ENCODE results near the gene WBP2. TPM values are rescaled to one million over a fixed set of nuclear protein-coding genes. Genes with fewer than 3 reads are reported as not detected.

Gene WBP2
- total RNA-seq, 2 experiments from 2014 or later: 98.5 to 114 TPM

GRCh38 chr17:75892556-75893224 lies 37.6 kb upstream of the WBP2 start:
- H3K4me3 Mint-ChIP-seq: no peak overlapping the region
- ChIA-PET POLR2A (interaction anchor here (0.8 kb wide), 1 partner anchor 14 kb away, joined by 3 read pairs; the partner anchor contains the start of gene TRIM47), CTCF (interaction anchor here (0.6 to 1.6 kb wide), 2 partner anchors 10 to 15 kb away, joined by 3 to 7 read pairs; partner anchors contain the start of gene TRIM47)
- Histone ChIP-seq H3K4me1 (ENCODE audit: insufficient read depth, low read length) (peaks cover 33% of the 10 kb centered on the region), H3K4me3 (ENCODE audit: low read length) (no peak overlapping the region), H3K9me3 (ENCODE audit: control insufficient read depth in 1 of 2, insufficient read depth in 1 of 2, low read length in 2 of 2) (no peaks in the 10 kb centered on the region), H3K27ac (ENCODE audit: low read depth in 1 of 2, low read length in 2 of 2) (no peak overlapping the region), H3K27me3 (ENCODE audit: control insufficient read depth in 1 of 2, insufficient read depth in 2 of 2, low read length in 2 of 2) (no peaks in the 10 kb centered on the region), H3K36me3 (ENCODE audit: insufficient read depth, low read length) (peaks cover 24% of the 10 kb centered on the region)
- intact Hi-C loops (cut with DNase I, micrococcal nuclease): no loop called here
- H3K9me3 Mint-ChIP-seq: no peaks in the 10 kb centered on the region
- ATAC-seq (ENCODE audit: poor library complexity) (no peak), DNase-seq (no peak)
- TF ChIP-seq, protein P1, sequence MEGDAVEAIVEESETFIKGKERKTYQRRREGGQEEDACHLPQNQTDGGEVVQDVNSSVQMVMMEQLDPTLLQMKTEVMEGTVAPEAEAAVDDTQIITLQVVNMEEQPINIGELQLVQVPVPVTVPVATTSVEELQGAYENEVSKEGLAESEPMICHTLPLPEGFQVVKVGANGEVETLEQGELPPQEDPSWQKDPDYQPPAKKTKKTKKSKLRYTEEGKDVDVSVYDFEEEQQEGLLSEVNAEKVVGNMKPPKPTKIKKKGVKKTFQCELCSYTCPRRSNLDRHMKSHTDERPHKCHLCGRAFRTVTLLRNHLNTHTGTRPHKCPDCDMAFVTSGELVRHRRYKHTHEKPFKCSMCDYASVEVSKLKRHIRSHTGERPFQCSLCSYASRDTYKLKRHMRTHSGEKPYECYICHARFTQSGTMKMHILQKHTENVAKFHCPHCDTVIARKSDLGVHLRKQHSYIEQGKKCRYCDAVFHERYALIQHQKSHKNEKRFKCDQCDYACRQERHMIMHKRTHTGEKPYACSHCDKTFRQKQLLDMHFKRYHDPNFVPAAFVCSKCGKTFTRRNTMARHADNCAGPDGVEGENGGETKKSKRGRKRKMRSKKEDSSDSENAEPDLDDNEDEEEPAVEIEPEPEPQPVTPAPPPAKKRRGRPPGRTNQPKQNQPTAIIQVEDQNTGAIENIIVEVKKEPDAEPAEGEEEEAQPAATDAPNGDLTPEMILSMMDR (IDR thresholded peaks at IDR 0.05): no peak
- no peak overlapping the region for H3K27ac Mint-ChIP-seq
- peaks cover 24% of the 10 kb centered on the region for H3K4me1 Mint-ChIP-seq (ENCODE audit: low read depth)
- H3K27me3 Mint-ChIP-seq: no peaks in the 10 kb centered on the region
- H3K36me3 Mint-ChIP-seq (ENCODE audit: low read depth): peaks cover 18% of the 10 kb centered on the region

DNA sequence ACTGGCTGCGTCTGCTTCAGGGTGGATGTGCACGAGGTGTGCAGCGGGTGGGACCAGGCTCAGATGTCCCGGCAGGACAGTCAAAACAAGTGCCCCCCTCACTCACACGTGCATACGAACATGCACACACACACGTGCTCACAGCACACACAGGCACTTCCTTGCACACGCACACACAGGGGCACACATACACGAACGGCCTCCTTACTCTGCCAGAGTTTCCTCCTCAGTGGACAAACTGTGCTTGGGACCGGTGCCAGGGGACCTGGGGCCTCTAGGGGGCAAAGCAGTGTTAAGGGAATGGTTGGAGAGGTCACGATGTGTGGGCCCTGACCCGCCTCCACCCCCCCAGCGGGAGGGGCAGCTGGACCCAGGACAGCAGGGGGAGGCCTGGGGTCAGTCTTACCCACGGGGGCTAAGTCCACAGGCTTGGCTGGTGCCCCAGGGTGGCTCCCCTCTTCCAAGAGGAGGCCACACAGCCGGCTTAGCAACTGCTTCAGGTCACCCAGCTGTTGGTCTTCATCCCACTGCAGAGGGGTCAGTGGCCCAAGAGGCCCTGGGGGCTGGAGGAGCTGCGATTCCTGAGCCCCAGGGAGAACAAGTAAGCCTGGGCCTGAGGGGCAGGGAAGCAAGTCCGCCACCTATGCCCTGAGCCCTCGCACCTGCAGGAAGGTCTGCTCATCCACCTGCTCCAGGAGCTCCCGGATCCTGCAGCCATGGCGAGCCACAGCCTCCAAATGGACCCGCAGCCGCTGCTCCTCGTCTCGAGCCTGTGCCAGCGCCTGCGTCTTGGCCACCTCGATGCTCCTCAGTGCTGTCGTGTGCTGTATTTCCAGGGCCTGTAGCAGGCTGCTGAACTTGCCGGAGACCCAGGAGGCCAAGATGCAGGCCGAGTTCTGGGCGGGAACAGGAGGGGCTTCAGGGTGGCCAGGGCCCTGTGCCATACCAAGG lies 36.7 kb upstream of the WBP2 start:
- TF ChIP-seq, protein P1 (IDR thresholded peaks at IDR 0.05): no peak

GRCh38 chr17:75891022-75891604 lies 36.0 kb upstream of the WBP2 start:
- Histone ChIP-seq H3K4me3 (ENCODE audit: low read length) (no peak overlapping the region), H3K27ac (ENCODE audit: low read depth in 1 of 2, low read length in 2 of 2) (no peak overlapping the region), H3K4me1 (ENCODE audit: insufficient read depth, low read length) (peaks cover 26% of the 10 kb centered on the region), H3K36me3 (ENCODE audit: insufficient read depth, low read length) (peaks cover 21% of the 10 kb centered on the region), H3K27me3 (ENCODE audit: control insufficient read depth in 1 of 2, insufficient read depth in 2 of 2, low read length in 2 of 2) (no peaks in the 10 kb centered on the region), H3K9me3 (ENCODE audit: control insufficient read depth in 1 of 2, insufficient read depth in 1 of 2, low read length in 2 of 2) (no peaks in the 10 kb centered on the region)
- DNase-seq (no peak), ATAC-seq (ENCODE audit: poor library complexity) (no peak)
- Mint-ChIP-seq H3K27ac (no peak overlapping the region), H3K36me3 (ENCODE audit: low read depth) (peaks cover 15% of the 10 kb centered on the region), H3K9me3 (no peaks in the 10 kb centered on the region), H3K27me3 (no peaks in the 10 kb centered on the region), H3K4me1 (ENCODE audit: low read depth) (peaks cover 20% of the 10 kb centered on the region), H3K4me3 (no peak overlapping the region)
- ChIA-PET CTCF (no interaction called here), POLR2A (no interaction called here)
- intact Hi-C loops (cut with DNase I, micrococcal nuclease): no loop called here
- TF ChIP-seq, protein P1 (IDR thresholded peaks at IDR 0.05): no peak

More for the DNA sequence above, 36.7 kb upstream of the WBP2 start:
- ATAC-seq (ENCODE audit: poor library complexity): no peak
- H3K4me1 ChIP-seq (ENCODE audit: insufficient read depth, low read length): peaks cover 26% of the 10 kb centered on the region
- ChIA-PET CTCF (interaction anchor here (0.6 kb wide), 1 partner anchor 9 kb away, joined by 3 read pairs; no protein-coding TSS in a partner anchor), POLR2A (interaction anchor here (0.8 kb wide), 1 partner anchor 14 kb away, joined by 3 read pairs; the partner anchor contains the start of gene TRIM47)
- H3K4me1 Mint-ChIP-seq (ENCODE audit: low read depth): peaks cover 20% of the 10 kb centered on the region
- intact Hi-C loops (cut with DNase I, micrococcal nuclease): no loop called here
- H3K9me3 Mint-ChIP-seq: no peaks in the 10 kb centered on the region
- no peak for DNase-seq
- no peak overlapping the region for H3K4me3 Mint-ChIP-seq
- H3K36me3 Mint-ChIP-seq (ENCODE audit: low read depth): peaks cover 15% of the 10 kb centered on the region
- H3K4me3 ChIP-seq (ENCODE audit: low read length): no peak overlapping the region
- H3K27ac ChIP-seq (ENCODE audit: low read depth in 1 of 2, low read length in 2 of 2): no peak overlapping the region
- H3K9me3 ChIP-seq (ENCODE audit: control insufficient read depth in 1 of 2, insufficient read depth in 1 of 2, low read length in 2 of 2): no peaks in the 10 kb centered on the region
- H3K27ac Mint-ChIP-seq: no peak overlapping the region
- peaks cover 21% of the 10 kb centered on the region for H3K36me3 ChIP-seq (ENCODE audit: insufficient read depth, low read length)
- no peaks in the 10 kb centered on the region for H3K27me3 ChIP-seq (ENCODE audit: control insufficient read depth in 1 of 2, insufficient read depth in 2 of 2, low read length in 2 of 2)
- H3K27me3 Mint-ChIP-seq: no peaks in the 10 kb centered on the region

All from CD4-positive, alpha-beta T cell (primary cell).